Activated CD4-positive, alpha-beta T cell treated with anti-CD3 and anti-CD28 coated beads, Interleukin-2, Interleukin-6, amounts not matched to agents 100 ng/mL and 50 ng/mL, durations not matched to agents 16 hours and 8 hours (primary cell): Measurements from ENCODE around the gene KCNC2.
"Not testable (repeated sequence)": the region's sequence is repeated elsewhere in the genome, so short reads cannot be mapped to it uniquely, and the experiment has no call there.

Experiments
- DNase-seq: peaks from one replicate; pipeline ENCODE4 v3.0.0-alpha.2; 2020

The KCNC2 gene

DNA sequence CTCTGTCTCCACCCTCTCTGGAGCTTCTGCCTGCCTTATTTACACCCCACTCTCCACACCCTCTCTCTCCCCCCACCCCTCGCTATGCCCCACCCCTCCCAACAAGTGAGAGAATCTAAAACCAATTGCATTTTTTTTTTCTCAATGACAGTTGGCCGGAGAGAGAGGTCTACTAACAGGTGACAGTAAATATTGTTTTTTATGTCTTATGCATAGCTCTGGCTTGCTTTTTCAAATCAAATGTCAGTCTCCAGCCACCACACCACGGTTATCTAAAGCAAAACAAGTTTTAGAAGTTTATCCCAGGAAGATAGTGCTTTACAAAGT lies at the start of gene KCNC2:
TSS of gene KCNC2 (minus strand) at position 28 of the 327 bp plus-strand sequence.
- no peak for DNase-seq

DNA sequence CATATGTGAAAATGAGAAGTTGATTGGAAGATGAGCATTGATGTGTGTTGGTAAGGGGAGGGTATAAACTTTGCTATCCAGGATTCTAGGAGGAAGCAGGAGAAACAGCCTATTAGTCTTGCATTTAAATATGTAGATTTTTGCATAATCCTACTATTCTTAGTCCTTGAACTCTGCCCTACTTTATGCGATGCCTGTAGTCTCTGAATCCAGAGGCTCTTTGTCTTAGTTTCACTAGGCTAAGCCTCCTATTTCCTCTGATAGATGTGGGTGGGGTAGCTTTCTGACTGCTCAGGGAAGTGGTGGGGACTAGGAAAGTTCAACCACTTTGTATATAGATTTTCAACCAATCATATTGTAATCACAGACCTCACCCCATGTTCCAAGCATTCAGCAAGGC lies 49.5 kb upstream of the KCNC2 start:
- DNase-seq: no peak

DNA sequence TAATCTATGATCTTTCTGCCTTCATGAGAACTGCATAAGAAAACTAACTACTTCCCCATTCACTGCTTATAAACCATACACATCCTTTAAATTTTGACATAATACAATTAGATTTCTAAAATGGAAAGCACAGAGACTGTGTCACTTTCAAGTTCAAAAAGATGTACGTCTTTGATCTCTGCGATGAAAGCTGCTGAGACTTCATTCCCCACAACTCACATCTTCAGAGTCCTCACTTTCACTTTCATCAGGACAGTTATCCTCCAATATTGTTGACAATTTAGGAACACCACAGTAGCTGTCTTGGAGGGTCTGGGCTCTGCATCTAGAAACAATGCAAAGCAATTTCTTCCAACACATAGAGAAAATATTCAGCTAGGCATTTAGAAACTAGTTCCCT lies 47.9 kb upstream of the KCNC2 start:
- no peak for DNase-seq

- no peak for DNase-seq
Observed at GRCh38 chr12:75245108-75245507, 35.5 kb upstream of the KCNC2 start.

GRCh38 chr12:75239987-75240386 lies 30.3 kb upstream of the KCNC2 start:
- DNase-seq: no peak

DNA sequence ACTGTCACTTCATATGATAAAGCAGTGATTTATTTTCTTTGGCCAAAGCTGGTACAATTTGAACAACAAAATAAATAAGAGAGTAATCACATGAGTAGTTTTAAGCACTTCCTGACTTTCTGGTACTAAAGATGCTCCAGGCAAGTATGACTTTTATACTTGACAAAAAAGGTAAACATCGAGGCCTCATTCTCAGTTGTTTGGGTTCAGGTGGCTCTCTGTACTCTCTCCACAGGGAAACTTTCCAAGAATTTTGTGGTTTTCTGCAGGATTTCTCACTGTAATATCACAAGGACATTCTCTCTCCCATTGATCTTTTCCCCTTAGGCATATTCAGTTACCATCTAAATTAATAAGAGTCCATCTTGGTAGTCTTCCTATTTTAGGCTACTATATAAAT lies 26.6 kb upstream of the KCNC2 start:
- DNase-seq: no peak

DNA sequence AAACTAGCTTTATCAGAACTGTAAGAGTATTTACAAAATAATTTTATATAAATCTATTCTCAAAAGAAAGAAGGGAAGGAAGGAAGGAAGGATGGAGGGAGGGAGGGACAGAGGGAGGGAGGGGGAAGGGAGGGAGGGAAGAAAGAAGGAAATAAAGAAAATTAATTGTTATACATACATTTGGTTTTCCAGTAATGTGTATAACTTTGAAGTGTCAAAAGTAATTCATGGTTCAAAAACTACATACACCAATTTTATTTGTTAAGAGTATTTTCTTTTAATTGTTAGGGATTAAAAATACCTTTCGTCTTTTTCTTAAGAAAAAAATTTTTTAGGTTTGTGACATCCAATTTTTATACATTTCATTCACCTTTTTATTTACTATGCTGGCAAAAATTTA lies 17.5 kb upstream of the KCNC2 start:
- no peak for DNase-seq

DNA sequence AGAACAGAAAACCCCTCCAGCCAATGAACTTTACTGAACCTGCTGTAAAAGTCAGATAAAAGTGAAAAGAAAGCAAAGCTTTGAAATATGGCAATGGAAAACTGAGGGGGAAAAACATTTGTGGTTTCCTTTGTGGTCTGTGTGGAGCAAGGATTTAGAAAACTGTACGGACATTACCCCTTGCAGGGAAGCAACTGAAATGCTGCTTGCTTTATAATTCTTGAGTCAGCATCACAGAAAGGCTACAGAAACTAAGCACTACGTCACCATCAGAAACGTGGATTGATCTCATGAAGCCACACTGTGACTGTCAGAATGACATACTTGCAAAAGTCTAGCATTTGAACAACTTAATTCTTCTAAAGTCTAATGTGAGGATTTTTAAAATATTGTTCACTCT lies 2.4 kb upstream of the KCNC2 start:
- no peak for DNase-seq

GRCh38 chr12:75208856-75209811 lies 505 bp downstream of the KCNC2 start:
- peak; percentile 13 for DNase-seq

DNA sequence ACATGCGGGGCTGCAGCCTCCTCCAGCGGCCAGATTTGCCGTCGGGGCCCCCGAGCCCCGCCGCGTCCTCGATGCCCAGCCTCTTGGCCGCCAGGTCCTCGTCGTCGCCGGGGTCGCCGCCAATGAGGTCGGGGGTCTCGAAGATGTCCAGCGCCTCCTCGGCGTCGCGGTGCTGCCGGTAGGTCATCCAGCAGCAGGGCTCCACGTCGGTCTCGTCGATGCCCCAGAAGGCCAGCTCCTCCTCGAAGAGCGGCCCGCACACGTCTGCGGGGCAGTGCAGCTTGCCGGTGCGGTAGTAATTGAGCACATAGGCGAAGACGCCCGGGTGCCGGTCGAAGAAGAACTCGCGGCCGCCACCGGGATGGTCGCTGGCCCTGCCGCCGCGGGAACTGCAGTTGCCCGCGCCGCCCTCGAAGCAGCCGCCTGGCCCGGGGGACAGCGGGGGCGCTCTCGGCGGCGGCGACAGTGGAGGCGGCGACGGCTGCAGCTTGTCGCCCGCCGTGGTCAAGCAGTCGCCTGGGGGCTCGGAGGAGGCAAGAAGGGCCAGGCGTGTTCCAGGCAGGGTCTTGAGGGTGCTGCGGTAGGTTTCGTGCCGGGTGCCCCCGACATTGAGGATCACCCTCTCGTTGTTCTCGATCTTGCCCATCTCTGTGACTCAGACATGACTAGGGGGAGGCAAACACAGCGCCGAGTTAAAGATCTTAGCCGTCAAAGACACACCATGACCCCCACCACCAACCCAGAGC lies 2.1 kb downstream of the KCNC2 start:
- DNase-seq: no peak

GRCh38 chr12:75205558-75205957 lies 4.1 kb downstream of the KCNC2 start:
- no peak for DNase-seq

- DNase-seq: no peak
Observed at GRCh38 chr12:75196865-75197264, 12.8 kb downstream of the KCNC2 start.

DNA sequence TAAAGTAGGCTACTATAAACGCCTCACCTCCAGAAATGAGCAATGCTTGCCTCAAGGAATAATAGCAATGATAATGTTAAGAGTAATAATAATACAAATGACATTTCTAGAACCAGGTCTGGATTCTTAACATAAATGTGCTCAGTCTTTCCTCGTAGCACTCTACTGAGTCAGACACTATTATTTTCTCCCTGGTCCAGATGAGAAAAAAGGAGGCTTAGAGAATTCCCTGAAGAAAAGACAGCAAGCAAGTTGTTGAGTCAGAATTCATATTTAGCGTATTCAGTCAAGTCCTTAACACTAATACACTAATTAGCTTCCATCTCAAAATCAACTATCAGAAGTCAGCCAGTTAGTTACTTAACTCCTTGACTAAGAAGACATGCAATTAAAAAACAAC lies 13.2 kb downstream of the KCNC2 start:
- DNase-seq: no peak

- DNase-seq: no peak
Observed at GRCh38 chr12:75194250-75194649, 15.4 kb downstream of the KCNC2 start.

DNA sequence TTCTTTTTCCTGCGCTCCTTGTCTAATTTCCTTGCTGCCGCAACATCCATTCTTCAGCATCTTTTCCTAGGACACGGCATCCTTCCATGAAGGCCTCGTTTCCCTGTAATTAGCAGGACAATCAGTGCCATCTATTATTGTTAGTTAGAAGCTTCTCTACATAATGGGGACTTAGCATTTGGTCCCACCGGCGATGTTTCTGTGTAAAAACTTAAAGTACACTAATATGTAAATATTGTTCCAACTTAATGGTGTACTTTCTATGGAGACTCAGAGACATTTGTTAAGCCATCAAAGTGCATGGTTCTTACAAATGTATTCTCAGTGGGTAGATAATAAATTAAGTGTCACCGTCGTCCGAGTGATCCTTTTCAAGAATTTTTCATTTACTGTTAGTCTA lies 17.4 kb downstream of the KCNC2 start:
- DNase-seq: no peak

DNA sequence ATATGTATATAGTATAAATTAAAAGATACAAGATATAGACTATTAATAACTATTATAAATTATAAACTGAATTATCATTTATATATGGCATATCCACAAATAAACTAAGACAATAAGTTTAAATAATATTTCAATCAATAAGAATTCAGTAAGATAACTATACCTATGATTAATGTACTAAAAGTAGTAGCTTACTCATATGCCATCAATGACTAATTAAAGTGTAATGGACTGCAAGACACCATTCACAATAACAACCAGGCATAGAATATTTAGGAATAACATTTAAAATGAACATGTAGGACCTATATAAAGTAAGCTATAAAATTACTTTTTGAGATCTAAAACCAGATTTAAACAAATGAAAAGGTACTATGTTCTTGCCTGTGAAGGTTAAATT lies 18.8 kb downstream of the KCNC2 start:
- no peak for DNase-seq

DNA sequence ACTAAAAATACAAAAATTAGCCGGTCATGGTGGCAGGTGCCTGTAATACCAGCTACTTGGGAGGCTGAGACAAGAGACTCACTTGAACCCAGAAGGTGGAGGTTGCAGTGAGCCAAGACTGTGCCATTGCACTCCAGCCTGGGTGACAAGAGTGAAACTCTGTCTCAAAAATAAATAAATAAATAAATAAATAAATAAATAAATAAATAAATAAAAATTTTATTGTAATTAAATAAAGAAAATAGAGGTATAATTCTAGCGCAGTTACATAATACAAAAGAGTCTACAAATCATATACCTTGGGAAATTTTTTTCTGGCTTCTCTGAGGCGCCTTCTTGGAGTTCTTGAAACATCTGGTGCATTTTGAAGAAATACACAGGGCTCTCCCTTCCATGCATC lies 23.8 kb downstream of the KCNC2 start:
- not testable (repeated sequence) for DNase-seq

GRCh38 chr12:75184516-75184915 lies 25.1 kb downstream of the KCNC2 start:
- DNase-seq: no peak

DNA sequence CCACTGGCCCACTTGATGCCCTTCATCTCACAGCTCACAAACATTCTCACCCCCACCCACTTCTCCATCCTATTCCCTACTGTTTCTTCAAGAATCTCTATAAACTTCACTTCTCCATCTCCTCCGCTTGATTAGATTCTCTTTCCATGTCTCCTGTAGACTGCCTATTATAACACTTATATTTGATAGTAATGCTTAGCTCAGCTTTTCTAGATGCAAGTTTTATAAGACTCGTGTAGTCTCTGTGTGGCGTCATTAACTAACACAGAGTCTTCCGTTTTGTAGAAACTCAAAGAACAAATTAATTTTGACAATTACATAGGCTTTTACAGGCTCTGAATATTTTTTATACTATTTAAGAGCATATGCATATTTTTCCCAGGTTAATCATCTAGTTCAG lies 25.7 kb downstream of the KCNC2 start:
- no peak for DNase-seq

- DNase-seq: peak; percentile 6
Observed at GRCh38 chr12:75177997-75178396, 31.6 kb downstream of the KCNC2 start.

DNA sequence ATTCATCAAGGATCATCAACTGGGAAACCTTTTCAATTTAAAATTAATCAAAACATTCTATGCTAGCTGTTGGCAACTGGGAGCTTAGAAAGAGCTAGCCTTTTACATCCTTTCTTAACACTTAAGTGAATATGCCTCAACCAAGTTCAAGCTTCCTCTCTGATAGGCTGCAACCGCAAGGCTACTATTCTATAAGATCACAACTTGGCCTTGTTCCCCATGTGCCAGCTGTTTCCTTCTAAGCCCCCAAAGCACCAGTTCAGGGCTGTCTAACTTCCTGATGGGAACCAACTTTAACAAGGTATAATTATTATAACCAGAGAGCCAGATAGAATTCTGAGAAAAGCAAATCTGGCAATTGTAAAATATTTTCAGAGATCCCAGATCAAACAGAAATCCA lies 37.0 kb downstream of the KCNC2 start:
- no peak for DNase-seq

- DNase-seq: no peak
Observed at GRCh38 chr12:75170640-75171185, 38.9 kb downstream of the KCNC2 start.

DNA sequence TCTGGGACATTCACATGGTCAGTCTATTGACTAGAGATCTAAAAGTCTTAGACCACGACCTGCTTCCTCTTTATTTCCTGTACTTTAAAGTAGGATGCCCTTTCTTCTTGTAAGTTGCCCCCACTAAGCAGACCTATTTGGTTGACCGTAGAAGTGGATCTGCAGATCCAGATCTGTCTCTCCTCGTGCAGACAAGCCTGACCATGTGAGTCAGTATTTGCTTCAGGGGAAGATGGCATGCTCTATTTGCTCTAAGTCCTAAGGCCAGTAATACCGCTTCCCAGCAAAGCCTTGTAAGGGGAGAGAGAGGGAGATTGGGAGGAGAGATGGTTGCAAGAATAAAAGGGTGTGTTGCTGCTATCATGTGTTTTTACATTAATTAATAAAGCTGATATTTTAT lies 46.8 kb downstream of the KCNC2 start:
- no peak for DNase-seq

DNA sequence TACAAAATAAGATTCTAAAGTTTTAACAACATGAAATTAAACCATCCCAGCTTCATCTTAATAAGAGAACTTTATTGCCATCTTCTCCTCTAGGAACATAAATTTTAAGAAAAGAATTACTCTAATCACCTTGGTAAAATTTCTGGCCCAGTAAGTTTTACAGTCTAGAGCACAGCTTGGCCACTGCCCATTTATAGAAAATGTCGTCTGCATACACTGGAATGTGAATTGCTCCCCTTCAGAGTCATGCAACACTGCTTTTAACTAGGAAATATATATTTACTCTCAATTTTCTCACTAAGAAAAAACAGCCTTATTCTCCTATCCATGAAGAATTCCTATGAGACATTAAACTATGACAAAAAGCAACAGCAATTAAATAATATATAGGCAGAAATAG lies 48.2 kb downstream of the KCNC2 start:
- DNase-seq: no peak
